WTC11 (cell line): ENCODE data around the gene ZC2HC1B. TPM values are rescaled to one million over a fixed set of nuclear protein-coding genes. Genes with fewer than 3 reads are reported as not detected.
"Not testable (repeated sequence)": the region's sequence is repeated elsewhere in the genome, so short reads cannot be mapped to it uniquely, and the experiment has no call there.

Source experiments
- ATAC-seq: fragments of 200-7000 bp; cut with Tn5 transposase; 2 replicates; pipeline ENCODE4 v1.10.0; 2021; ENCODE audit warnings: mild to moderate bottlenecking, moderate library complexity
- CTCF ChIA-PET: fragments of 300-600 bp; sonication (Branson Sonifier 250); formaldehyde crosslinking; loops from one replicate; lab custom pipeline; 2021; ENCODE audit warnings: antibody characterized with exemption; lab: Charles Lee
- POLR2A ChIA-PET: fragments of 350-600 bp; sonication (Branson Sonifier 250); formaldehyde crosslinking; loops from one replicate; lab custom pipeline; 2021; ENCODE audit warnings: antibody characterized with exemption; lab: Charles Lee
- DNase-seq: peaks from one replicate; pipeline ENCODE4 v3.0.0; 2021; ENCODE audit warnings: low spot score
- H3K27ac Mint-ChIP-seq: 2 replicates; pipeline ENCODE4 v1.8.0; 2021; ENCODE audit warnings: mixed read lengths
- H3K27me3 Mint-ChIP-seq: 2 replicates; pipeline ENCODE4 v1.8.0; 2021; ENCODE audit warnings: low read depth, mild to moderate bottlenecking, moderate library complexity, mixed read lengths
- H3K36me3 Mint-ChIP-seq: 2 replicates; pipeline ENCODE4 v1.8.0; 2021; ENCODE audit warnings: mixed read lengths
- H3K4me1 Mint-ChIP-seq: 2 replicates; pipeline ENCODE4 v1.8.0; 2022; ENCODE audit warnings: mixed read lengths
- H3K4me3 Mint-ChIP-seq: 2 replicates; pipeline ENCODE4 v1.8.0; 2021; ENCODE audit warnings: mild to moderate bottlenecking, moderate library complexity, mixed read lengths
- H3K9me3 Mint-ChIP-seq: 2 replicates; pipeline ENCODE4 v1.8.0; 2021; ENCODE audit warnings: mixed read lengths
- CBFB ChIP-seq: sonication (generic); formaldehyde crosslinking; IDR thresholded peaks from 2 replicates; pipeline ENCODE4 v1.8.1; 2022; ENCODE audit warnings: mild to moderate bottlenecking, low read depth, missing genetic modification reagents
- CREB1 ChIP-seq: sonication (generic); formaldehyde crosslinking; IDR thresholded peaks from 2 replicates; pipeline ENCODE4 v1.8.0; 2023; ENCODE audit warnings: mild to moderate bottlenecking, missing genetic modification reagents
- EMX1 ChIP-seq: fragments of 250-450 bp; sonication (Bioruptor Pico); IDR thresholded peaks from 2 replicates; pipeline ENCODE4 v1.8.0; 2021; ENCODE audit warnings: mild to moderate bottlenecking
- FOXP1 ChIP-seq: sonication (generic); formaldehyde crosslinking; IDR thresholded peaks from 2 replicates; pipeline ENCODE4 v1.8.0; 2022; ENCODE audit warnings: missing genetic modification reagents, mild to moderate bottlenecking, moderate library complexity, borderline replicate concordance
- GTF2I ChIP-seq: fragments of 250-450 bp; sonication (Bioruptor Pico); conservative IDR thresholded peaks from 2 replicates; pipeline ENCODE4 v1.4.0; 2021; ENCODE audit warnings: mild to moderate bottlenecking
- JAZF1 ChIP-seq: fragments of 250-450 bp; sonication (Bioruptor Pico); IDR thresholded peaks from 2 replicates; pipeline ENCODE4 v1.9.0; 2021; ENCODE audit warnings: moderate library complexity, mild to moderate bottlenecking, inconsistent platforms
- NR3C1 ChIP-seq: sonication (generic); formaldehyde crosslinking; conservative IDR thresholded peaks from 2 replicates; pipeline ENCODE4 v1.8.1; 2023; ENCODE audit warnings: low read depth, mild to moderate bottlenecking, missing genetic modification reagents
- SMAD3 ChIP-seq: sonication (generic); formaldehyde crosslinking; IDR thresholded peaks from 2 replicates; pipeline ENCODE4 v1.8.0; 2022; ENCODE audit warnings: missing genetic modification reagents, mild to moderate bottlenecking, borderline replicate concordance
- SP1 ChIP-seq: sonication (generic); formaldehyde crosslinking; conservative IDR thresholded peaks from 2 replicates; pipeline ENCODE4 v1.8.1; 2022; ENCODE audit warnings: missing genetic modification reagents
- ZNF138 ChIP-seq: sonication (generic); formaldehyde crosslinking; conservative IDR thresholded peaks from 2 replicates; pipeline ENCODE4 v1.8.1; 2022; ENCODE audit warnings: mild to moderate bottlenecking, moderate library complexity, missing genetic modification reagents
- ZNF219 ChIP-seq: sonication (generic); formaldehyde crosslinking; IDR thresholded peaks from 2 replicates; pipeline ENCODE4 v1.8.0; 2023; ENCODE audit warnings: missing genetic modification reagents, mild to moderate bottlenecking, borderline replicate concordance
- ZNF671 ChIP-seq: fragments of 250-450 bp; sonication (Bioruptor Pico); IDR thresholded peaks from 2 replicates; pipeline ENCODE4 v1.8.0; 2021; ENCODE audit warnings: mild to moderate bottlenecking
- total RNA-seq: library from RNA; stranded (reverse); gene quantifications from 3 replicates; pipeline ENCODE4 v1.2.3, GENCODE V29; 2021
- TF ChIP-seq, protein P1 (sequence below): sonication (generic); formaldehyde crosslinking; IDR thresholded peaks from 2 replicates; pipeline ENCODE4 v1.8.0; 2022; ENCODE audit warnings: mild to moderate bottlenecking, missing genetic modification reagents
- TF ChIP-seq, protein P2 (sequence below): sonication (generic); formaldehyde crosslinking; IDR thresholded peaks from 2 replicates; pipeline ENCODE4 v1.8.1; 2022; ENCODE audit warnings: low read depth, mild to moderate bottlenecking, moderate library complexity, missing genetic modification reagents, borderline replicate concordance
- TF ChIP-seq, protein P3 (sequence below): sonication (generic); formaldehyde crosslinking; IDR thresholded peaks from 2 replicates; pipeline ENCODE4 v1.8.1; 2023; ENCODE audit warnings: mild to moderate bottlenecking, missing genetic modification reagents, moderate library complexity
- TF ChIP-seq, protein P4 (sequence below): sonication (generic); formaldehyde crosslinking; IDR thresholded peaks from 2 replicates; pipeline ENCODE4 v1.8.0; 2022; ENCODE audit warnings: missing genetic modification reagents

Gene ZC2HC1B
- total RNA-seq, 1 experiment from 2014 or later, result not detected

GRCh38 chr6:143863771-143864170 is 503 bp upstream of the ZC2HC1B start:
- TF ChIP-seq, protein P1, sequence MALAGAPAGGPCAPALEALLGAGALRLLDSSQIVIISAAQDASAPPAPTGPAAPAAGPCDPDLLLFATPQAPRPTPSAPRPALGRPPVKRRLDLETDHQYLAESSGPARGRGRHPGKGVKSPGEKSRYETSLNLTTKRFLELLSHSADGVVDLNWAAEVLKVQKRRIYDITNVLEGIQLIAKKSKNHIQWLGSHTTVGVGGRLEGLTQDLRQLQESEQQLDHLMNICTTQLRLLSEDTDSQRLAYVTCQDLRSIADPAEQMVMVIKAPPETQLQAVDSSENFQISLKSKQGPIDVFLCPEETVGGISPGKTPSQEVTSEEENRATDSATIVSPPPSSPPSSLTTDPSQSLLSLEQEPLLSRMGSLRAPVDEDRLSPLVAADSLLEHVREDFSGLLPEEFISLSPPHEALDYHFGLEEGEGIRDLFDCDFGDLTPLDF (CRISPR knock-in tag), result no peak
- TF ChIP-seq, protein P2, sequence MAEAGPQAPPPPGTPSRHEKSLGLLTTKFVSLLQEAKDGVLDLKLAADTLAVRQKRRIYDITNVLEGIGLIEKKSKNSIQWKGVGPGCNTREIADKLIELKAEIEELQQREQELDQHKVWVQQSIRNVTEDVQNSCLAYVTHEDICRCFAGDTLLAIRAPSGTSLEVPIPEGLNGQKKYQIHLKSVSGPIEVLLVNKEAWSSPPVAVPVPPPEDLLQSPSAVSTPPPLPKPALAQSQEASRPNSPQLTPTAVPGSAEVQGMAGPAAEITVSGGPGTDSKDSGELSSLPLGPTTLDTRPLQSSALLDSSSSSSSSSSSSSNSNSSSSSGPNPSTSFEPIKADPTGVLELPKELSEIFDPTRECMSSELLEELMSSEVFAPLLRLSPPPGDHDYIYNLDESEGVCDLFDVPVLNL (CRISPR knock-in tag), result no peak
- TF ChIP-seq CBFB (CRISPR knock-in tag), result no peak
- no peak for TF ChIP-seq SMAD3 (CRISPR knock-in tag)
- TF ChIP-seq NR3C1 (CRISPR knock-in tag), result no peak
- TF ChIP-seq EMX1, result no peak
- no peak for TF ChIP-seq ZNF671
- no peak for TF ChIP-seq ZNF138 (CRISPR knock-in tag)
- TF ChIP-seq ZNF219 (CRISPR knock-in tag), result no peak
- TF ChIP-seq, protein P3, sequence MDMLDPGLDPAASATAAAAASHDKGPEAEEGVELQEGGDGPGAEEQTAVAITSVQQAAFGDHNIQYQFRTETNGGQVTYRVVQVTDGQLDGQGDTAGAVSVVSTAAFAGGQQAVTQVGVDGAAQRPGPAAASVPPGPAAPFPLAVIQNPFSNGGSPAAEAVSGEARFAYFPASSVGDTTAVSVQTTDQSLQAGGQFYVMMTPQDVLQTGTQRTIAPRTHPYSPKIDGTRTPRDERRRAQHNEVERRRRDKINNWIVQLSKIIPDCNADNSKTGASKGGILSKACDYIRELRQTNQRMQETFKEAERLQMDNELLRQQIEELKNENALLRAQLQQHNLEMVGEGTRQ (CRISPR knock-in tag), result no peak
- TF ChIP-seq, protein P4, sequence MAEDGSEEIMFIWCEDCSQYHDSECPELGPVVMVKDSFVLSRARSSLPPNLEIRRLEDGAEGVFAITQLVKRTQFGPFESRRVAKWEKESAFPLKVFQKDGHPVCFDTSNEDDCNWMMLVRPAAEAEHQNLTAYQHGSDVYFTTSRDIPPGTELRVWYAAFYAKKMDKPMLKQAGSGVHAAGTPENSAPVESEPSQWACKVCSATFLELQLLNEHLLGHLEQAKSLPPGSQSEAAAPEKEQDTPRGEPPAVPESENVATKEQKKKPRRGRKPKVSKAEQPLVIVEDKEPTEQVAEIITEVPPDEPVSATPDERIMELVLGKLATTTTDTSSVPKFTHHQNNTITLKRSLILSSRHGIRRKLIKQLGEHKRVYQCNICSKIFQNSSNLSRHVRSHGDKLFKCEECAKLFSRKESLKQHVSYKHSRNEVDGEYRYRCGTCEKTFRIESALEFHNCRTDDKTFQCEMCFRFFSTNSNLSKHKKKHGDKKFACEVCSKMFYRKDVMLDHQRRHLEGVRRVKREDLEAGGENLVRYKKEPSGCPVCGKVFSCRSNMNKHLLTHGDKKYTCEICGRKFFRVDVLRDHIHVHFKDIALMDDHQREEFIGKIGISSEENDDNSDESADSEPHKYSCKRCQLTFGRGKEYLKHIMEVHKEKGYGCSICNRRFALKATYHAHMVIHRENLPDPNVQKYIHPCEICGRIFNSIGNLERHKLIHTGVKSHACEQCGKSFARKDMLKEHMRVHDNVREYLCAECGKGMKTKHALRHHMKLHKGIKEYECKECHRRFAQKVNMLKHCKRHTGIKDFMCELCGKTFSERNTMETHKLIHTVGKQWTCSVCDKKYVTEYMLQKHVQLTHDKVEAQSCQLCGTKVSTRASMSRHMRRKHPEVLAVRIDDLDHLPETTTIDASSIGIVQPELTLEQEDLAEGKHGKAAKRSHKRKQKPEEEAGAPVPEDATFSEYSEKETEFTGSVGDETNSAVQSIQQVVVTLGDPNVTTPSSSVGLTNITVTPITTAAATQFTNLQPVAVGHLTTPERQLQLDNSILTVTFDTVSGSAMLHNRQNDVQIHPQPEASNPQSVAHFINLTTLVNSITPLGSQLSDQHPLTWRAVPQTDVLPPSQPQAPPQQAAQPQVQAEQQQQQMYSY (CRISPR knock-in tag), result no peak
- TF ChIP-seq SP1 (CRISPR knock-in tag), result no peak
- H3K27me3 Mint-ChIP-seq, result no peaks in the 10 kb centered on the region
- ChIA-PET CTCF (interaction anchor here (1.9 kb wide), 1 partner anchor 288 kb away, joined by 6 read pairs; no protein-coding TSS in a partner anchor), POLR2A (no interaction called here)
- no peak overlapping the region for H3K4me3 Mint-ChIP-seq
- DNase-seq, result no peak
- peaks cover 8% of the 10 kb centered on the region; the same call in 1 of the 2 replicates for H3K4me1 Mint-ChIP-seq
- H3K27ac Mint-ChIP-seq, result no peak overlapping the region
- ATAC-seq, result no peak
- H3K36me3 Mint-ChIP-seq, result peaks cover 56% of the 10 kb centered on the region
- peaks cover 15% of the 10 kb centered on the region for H3K9me3 Mint-ChIP-seq

DNA sequence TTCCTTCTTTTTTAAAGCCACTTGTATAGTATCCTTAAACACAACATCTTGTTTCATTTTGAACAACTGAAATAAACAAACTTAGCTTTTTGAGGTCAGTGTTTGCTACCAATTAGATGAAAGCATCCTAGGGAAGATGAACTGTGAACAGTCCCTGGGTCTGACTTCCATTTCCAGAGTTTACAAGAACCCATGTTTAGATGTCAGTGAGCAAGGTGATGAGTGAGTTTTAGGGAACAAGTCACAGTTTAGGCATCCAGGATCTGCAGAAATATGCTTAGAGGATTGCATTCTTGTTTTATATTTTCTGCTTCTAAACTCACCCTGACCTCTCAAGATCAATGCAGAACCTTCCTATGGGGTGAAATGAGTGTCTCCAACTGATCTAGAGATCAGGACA is 3.0 kb downstream of the ZC2HC1B start:
- ATAC-seq (no peak), DNase-seq (no peak)
- H3K9me3 Mint-ChIP-seq, result peaks cover 35% of the 10 kb centered on the region
- no peak overlapping the region for H3K27ac Mint-ChIP-seq
- H3K4me1 Mint-ChIP-seq, result no peaks in the 10 kb centered on the region
- TF ChIP-seq JAZF1 (CRISPR knock-in tag), result no peak
- no peak for TF ChIP-seq SP1 (CRISPR knock-in tag)
- no peak for TF ChIP-seq GTF2I (CRISPR knock-in tag)
- TF ChIP-seq EMX1, result no peak
- TF ChIP-seq CREB1 (CRISPR knock-in tag), result no peak
- no peak for TF ChIP-seq FOXP1 (CRISPR knock-in tag)
- POLR2A ChIA-PET, result no interaction called here
- peaks cover 34% of the 10 kb centered on the region for H3K36me3 Mint-ChIP-seq
- H3K27me3 Mint-ChIP-seq, result no peaks in the 10 kb centered on the region; the same call in 1 of the 2 replicates
- no peak overlapping the region for H3K4me3 Mint-ChIP-seq
- CTCF ChIA-PET, result no interaction called here

- CTCF ChIA-PET, H3K27ac Mint-ChIP-seq, DNase-seq, POLR2A ChIA-PET, H3K4me3 Mint-ChIP-seq, H3K27me3 Mint-ChIP-seq, H3K4me1 Mint-ChIP-seq, ATAC-seq: not testable (repeated sequence)
- Mint-ChIP-seq H3K9me3 (peaks cover 46% of the 10 kb centered on the region), H3K36me3 (peaks cover 27% of the 10 kb centered on the region)
Observed at GRCh38 chr6:143868808-143869207, 4.5 kb downstream of the ZC2HC1B start.

- H3K4me3 Mint-ChIP-seq, DNase-seq, CTCF ChIA-PET, H3K4me1 Mint-ChIP-seq, H3K27me3 Mint-ChIP-seq, POLR2A ChIA-PET, H3K27ac Mint-ChIP-seq, ATAC-seq: not testable (repeated sequence)
- H3K36me3 Mint-ChIP-seq, result peaks cover 17% of the 10 kb centered on the region
- peaks cover 69% of the 10 kb centered on the region for H3K9me3 Mint-ChIP-seq
Observed at GRCh38 chr6:143871202-143871730, 7.0 kb downstream of the ZC2HC1B start.
